Measurements from ENCODE around the gene SDF4.

SDF4 gene

GRCh38 chr1:1268284-1268682, 36.5 kb upstream of the SDF4 start:
- no peak for DNase-seq (ENCODE audit: low read depth in 1 of 2, low spot score in 1 of 2)
- TF ChIP-seq JUND (IDR thresholded peaks at IDR 0.05; ENCODE audit: low read depth) = no peak
- in situ Hi-C loops (cut with HindIII; ENCODE audit: low pct_unique_long_range_greater_than_20kb, low sequenced_read_pairs) = no loop called here

- in situ Hi-C loops (cut with HindIII; ENCODE audit: low pct_unique_long_range_greater_than_20kb, low sequenced_read_pairs) = no loop called here
- no peak for TF ChIP-seq JUND (IDR thresholded peaks at IDR 0.05; ENCODE audit: low read depth)
- no peak for DNase-seq (ENCODE audit: low read depth in 1 of 2, low spot score in 1 of 2)
Observed at GRCh38 chr1:1267488-1268283, 35.9 kb upstream of the SDF4 start.

- no peak for TF ChIP-seq JUND (IDR thresholded peaks at IDR 0.05; ENCODE audit: low read depth)
- no peak for DNase-seq (ENCODE audit: low read depth in 1 of 2, low spot score in 1 of 2)
- in situ Hi-C loops (cut with HindIII; ENCODE audit: low pct_unique_long_range_greater_than_20kb, low sequenced_read_pairs) = no loop called here
Observed at GRCh38 chr1:1264868-1265272, 33.1 kb upstream of the SDF4 start.

GRCh38 chr1:1264026-1264425, 32.2 kb upstream of the SDF4 start:
- TF ChIP-seq JUND (IDR thresholded peaks at IDR 0.05; ENCODE audit: low read depth) = no peak
- no peak for DNase-seq (ENCODE audit: low read depth in 1 of 2, low spot score in 1 of 2)
- in situ Hi-C loops (cut with HindIII; ENCODE audit: low pct_unique_long_range_greater_than_20kb, low sequenced_read_pairs) = no loop called here

GRCh38 chr1:1262758-1263157, 31.0 kb upstream of the SDF4 start:
- no peak for TF ChIP-seq JUND (IDR thresholded peaks at IDR 0.05; ENCODE audit: low read depth)
- in situ Hi-C loops (cut with HindIII; ENCODE audit: low pct_unique_long_range_greater_than_20kb, low sequenced_read_pairs) = no loop called here

GRCh38 chr1:1262071-1262470, 30.3 kb upstream of the SDF4 start:
- DNase-seq (ENCODE audit: low read depth in 1 of 2, low spot score in 1 of 2) = no peak
- TF ChIP-seq JUND (IDR thresholded peaks at IDR 0.05; ENCODE audit: low read depth) = no peak
- in situ Hi-C loops (cut with HindIII; ENCODE audit: low pct_unique_long_range_greater_than_20kb, low sequenced_read_pairs) = no loop called here

More at GRCh38 chr1:1262758-1263157, 31.0 kb upstream of the SDF4 start:
- DNase-seq (ENCODE audit: low read depth in 1 of 2, low spot score in 1 of 2) = no peak

GRCh38 chr1:1260843-1261560, 29.2 kb upstream of the SDF4 start:
- in situ Hi-C loops (cut with HindIII; ENCODE audit: low pct_unique_long_range_greater_than_20kb, low sequenced_read_pairs) = no loop called here
- no peak for DNase-seq (ENCODE audit: low read depth in 1 of 2, low spot score in 1 of 2)
- no peak for TF ChIP-seq JUND (IDR thresholded peaks at IDR 0.05; ENCODE audit: low read depth)

- no peak for DNase-seq (ENCODE audit: low read depth in 1 of 2, low spot score in 1 of 2)
- in situ Hi-C loops (cut with HindIII; ENCODE audit: low pct_unique_long_range_greater_than_20kb, low sequenced_read_pairs) = no loop called here
- no peak for TF ChIP-seq JUND (IDR thresholded peaks at IDR 0.05; ENCODE audit: low read depth)
Observed at GRCh38 chr1:1259951-1260600, 28.3 kb upstream of the SDF4 start.

GRCh38 chr1:1259540-1259939, 27.7 kb upstream of the SDF4 start:
- in situ Hi-C loops (cut with HindIII; ENCODE audit: low pct_unique_long_range_greater_than_20kb, low sequenced_read_pairs) = no loop called here
- TF ChIP-seq JUND (IDR thresholded peaks at IDR 0.05; ENCODE audit: low read depth) = no peak
- DNase-seq (ENCODE audit: low read depth in 1 of 2, low spot score in 1 of 2) = no peak

- in situ Hi-C loops (cut with HindIII; ENCODE audit: low pct_unique_long_range_greater_than_20kb, low sequenced_read_pairs) = no loop called here
- TF ChIP-seq JUND (IDR thresholded peaks at IDR 0.05; ENCODE audit: low read depth) = no peak
- DNase-seq (ENCODE audit: low read depth in 1 of 2, low spot score in 1 of 2) = no peak
Observed at GRCh38 chr1:1259119-1259488, 27.3 kb upstream of the SDF4 start.

- no peak for TF ChIP-seq JUND (IDR thresholded peaks at IDR 0.05; ENCODE audit: low read depth)
- DNase-seq (ENCODE audit: low read depth in 1 of 2, low spot score in 1 of 2) = no peak
- in situ Hi-C loops (cut with HindIII; ENCODE audit: low pct_unique_long_range_greater_than_20kb, low sequenced_read_pairs) = no loop called here
Observed at GRCh38 chr1:1256956-1257871, 25.4 kb upstream of the SDF4 start.

GRCh38 chr1:1255611-1256010, 23.8 kb upstream of the SDF4 start:
- no peak for DNase-seq (ENCODE audit: low read depth in 1 of 2, low spot score in 1 of 2)
- in situ Hi-C loops (cut with HindIII; ENCODE audit: low pct_unique_long_range_greater_than_20kb, low sequenced_read_pairs) = no loop called here

More at GRCh38 chr1:1255611-1256010, 23.8 kb upstream of the SDF4 start:
- TF ChIP-seq JUND (IDR thresholded peaks at IDR 0.05; ENCODE audit: low read depth) = no peak
